ENCODE data around the gene CREBRF.

DNA sequence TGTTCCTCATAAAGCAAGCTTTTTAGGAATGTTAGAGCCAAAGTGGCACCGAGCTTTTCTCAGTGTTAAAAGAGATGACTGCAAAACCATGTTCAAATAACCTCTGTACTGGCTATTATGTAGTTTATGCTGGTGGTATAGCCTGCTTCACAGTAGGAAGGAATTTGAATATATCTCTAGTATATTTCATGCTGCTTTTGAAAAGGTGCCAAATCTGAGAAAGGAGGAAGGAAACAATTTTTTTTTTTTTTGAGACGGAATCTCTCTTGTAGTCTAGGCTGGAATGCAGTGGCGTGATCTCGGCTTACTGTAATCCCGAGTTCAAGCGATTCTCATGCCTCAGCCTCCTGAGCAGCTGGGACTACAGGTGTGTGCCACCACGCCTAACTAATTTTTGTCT is 13.5 kb downstream of the CREBRF start:
- TF ChIP-seq, protein P1, sequence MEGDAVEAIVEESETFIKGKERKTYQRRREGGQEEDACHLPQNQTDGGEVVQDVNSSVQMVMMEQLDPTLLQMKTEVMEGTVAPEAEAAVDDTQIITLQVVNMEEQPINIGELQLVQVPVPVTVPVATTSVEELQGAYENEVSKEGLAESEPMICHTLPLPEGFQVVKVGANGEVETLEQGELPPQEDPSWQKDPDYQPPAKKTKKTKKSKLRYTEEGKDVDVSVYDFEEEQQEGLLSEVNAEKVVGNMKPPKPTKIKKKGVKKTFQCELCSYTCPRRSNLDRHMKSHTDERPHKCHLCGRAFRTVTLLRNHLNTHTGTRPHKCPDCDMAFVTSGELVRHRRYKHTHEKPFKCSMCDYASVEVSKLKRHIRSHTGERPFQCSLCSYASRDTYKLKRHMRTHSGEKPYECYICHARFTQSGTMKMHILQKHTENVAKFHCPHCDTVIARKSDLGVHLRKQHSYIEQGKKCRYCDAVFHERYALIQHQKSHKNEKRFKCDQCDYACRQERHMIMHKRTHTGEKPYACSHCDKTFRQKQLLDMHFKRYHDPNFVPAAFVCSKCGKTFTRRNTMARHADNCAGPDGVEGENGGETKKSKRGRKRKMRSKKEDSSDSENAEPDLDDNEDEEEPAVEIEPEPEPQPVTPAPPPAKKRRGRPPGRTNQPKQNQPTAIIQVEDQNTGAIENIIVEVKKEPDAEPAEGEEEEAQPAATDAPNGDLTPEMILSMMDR (IDR thresholded peaks at IDR 0.05; ENCODE audit: low read depth, low read length, missing input control): no peak
- TF ChIP-seq TAF1 (conservative IDR thresholded peaks at IDR 0.05) (no peak), YY1 (IDR thresholded peaks at IDR 0.05) (no peak), GABPA (IDR thresholded peaks at IDR 0.05 in 1 of 2, conservative IDR thresholded peaks at IDR 0.05 in 1 of 2) (no peak), EGR1 (IDR thresholded peaks at IDR 0.05; ENCODE audit: low read depth in 2 of 2) (no peak)
